NCI-H2227 (cell line): ENCODE data around the gene MAN2B1.
A peak's percentile ranks its signal among the peaks of the same experiment; 100 is the strongest.
"Not testable (repeated sequence)": the region's sequence is repeated elsewhere in the genome, so short reads cannot be mapped to it uniquely, and the experiment has no call there.

Experiments used
- DNase-seq: peaks from one replicate; lab custom pipeline; 2025; ENCODE audit not compliant: unreplicated experiment; lab: John Stamatoyannopoulos, UW

The MAN2B1 gene

GRCh38 chr19:12664406-12665280, 1.9 kb downstream of the MAN2B1 start:
- DNase-seq, result no peak

- no peak for DNase-seq
These were observed 5.6 kb downstream of the MAN2B1 start for GRCh38 chr19:12660980-12661379.

GRCh38 chr19:12657966-12658365, 8.6 kb downstream of the MAN2B1 start:
- no peak for DNase-seq

GRCh38 chr19:12656899-12657571, 9.5 kb downstream of the MAN2B1 start:
- DNase-seq, result no peak

GRCh38 chr19:12655546-12655945, 11.0 kb downstream of the MAN2B1 start:
- no peak for DNase-seq

- DNase-seq, result no peak
These were observed 14.3 kb downstream of the MAN2B1 start for GRCh38 chr19:12652219-12652618.

- no peak for DNase-seq
These were observed 16.6 kb downstream of the MAN2B1 start for GRCh38 chr19:12649941-12650340.

GRCh38 chr19:12648088-12648487, 18.5 kb downstream of the MAN2B1 start:
- DNase-seq, result no peak

GRCh38 chr19:12647490-12648071, 19.0 kb downstream of the MAN2B1 start:
- no peak for DNase-seq

GRCh38 chr19:12647047-12647446, 19.5 kb downstream of the MAN2B1 start:
- no peak for DNase-seq

GRCh38 chr19:12646551-12646950, 20.0 kb downstream of the MAN2B1 start:
- DNase-seq, result no peak

- DNase-seq, result not testable (repeated sequence)
These were observed 22.8 kb downstream of the MAN2B1 start for GRCh38 chr19:12643716-12644115.

- DNase-seq, result no peak
These were observed 24.0 kb downstream of the MAN2B1 start for GRCh38 chr19:12642506-12642905.

- no peak for DNase-seq
These were observed 25.1 kb downstream of the MAN2B1 start for GRCh38 chr19:12641456-12641855.

GRCh38 chr19:12639901-12640613, 26.5 kb downstream of the MAN2B1 start:
- DNase-seq, result peak; percentile 57

GRCh38 chr19:12638611-12639182, 27.8 kb downstream of the MAN2B1 start:
- no peak for DNase-seq

GRCh38 chr19:12636631-12637030, 29.9 kb downstream of the MAN2B1 start:
- no peak for DNase-seq

GRCh38 chr19:12629215-12629614, 37.3 kb downstream of the MAN2B1 start:
- no peak for DNase-seq

GRCh38 chr19:12628040-12629022, 38.2 kb downstream of the MAN2B1 start:
- DNase-seq, result no peak

GRCh38 chr19:12626958-12627357, 39.6 kb downstream of the MAN2B1 start:
- DNase-seq, result no peak
